Measurements from ENCODE around the gene RGL3. TPM values are rescaled to one million over a fixed set of nuclear protein-coding genes. Genes with fewer than 3 reads are reported as not detected.

The RGL3 gene
- total RNA-seq, 2 donors from 2014 or later, result 125 to 131 TPM

DNA sequence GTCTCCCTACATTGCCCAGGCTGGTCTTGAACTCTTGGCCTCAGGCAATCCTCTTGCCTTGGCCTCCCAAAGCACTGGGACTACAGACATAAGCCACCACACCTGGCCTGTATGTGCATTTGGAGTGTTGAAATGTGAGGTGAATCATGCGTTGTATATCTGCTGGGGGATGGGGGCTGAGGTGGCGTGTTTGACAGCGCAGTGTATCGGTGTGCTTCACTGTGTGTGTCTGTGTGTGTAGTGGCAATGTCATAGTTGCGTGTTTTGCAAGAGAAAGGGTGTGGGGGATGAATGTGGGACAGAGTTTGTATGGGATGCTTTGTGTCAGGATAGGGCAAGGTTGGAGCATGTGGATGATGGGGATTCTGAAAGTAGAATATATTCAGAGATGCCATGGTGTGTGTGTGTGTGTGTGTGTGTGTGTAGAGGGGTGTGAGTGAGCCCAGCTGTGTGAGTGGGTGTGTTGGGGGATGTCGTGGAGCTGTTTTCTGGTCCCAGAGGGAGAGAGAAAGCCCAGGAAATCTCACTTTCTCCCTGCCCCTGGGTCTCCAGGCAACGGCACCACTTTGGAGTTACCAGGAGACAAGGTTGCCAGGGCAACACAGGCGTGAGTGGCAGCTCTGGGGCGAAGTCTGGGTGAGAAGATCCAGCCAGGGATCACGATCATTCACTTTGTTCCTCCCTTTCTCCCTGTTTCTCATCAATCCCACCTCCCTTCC, 45.8 kb downstream of the RGL3 start:
- 35 to 64% methylated on average over 6 to 10 of the region's 10 CpGs for WGBS, 2 experiments (ENCODE audit: insufficient coverage in 1 of 2, insufficient read length in 1 of 2)
- Histone ChIP-seq H3K9me3 (ENCODE audit: control insufficient read depth, low read length) (no peaks in the 10 kb centered on the region), H3K4me3 (ENCODE audit: low read length) (no peak overlapping the region), H3K9ac (ENCODE audit: extremely low read depth, low read length, poor library complexity, severe bottlenecking) (no peak overlapping the region), H3K27me3 (ENCODE audit: control insufficient read depth, insufficient read depth, low read length, poor library complexity, severe bottlenecking) (no peaks in the 10 kb centered on the region), H3K36me3 (ENCODE audit: control insufficient read depth, insufficient read depth, low read length) (peaks cover 9% of the 10 kb centered on the region), H3K4me1 (ENCODE audit: control insufficient read depth, insufficient read depth, low read length) (peaks cover 4% of the 10 kb centered on the region), H3K27ac (ENCODE audit: low read depth, low read length) (peak overlapping the region; percentile 91)
- Mint-ChIP-seq H3K4me3 (no peak overlapping the region), H3K36me3 (ENCODE audit: low read depth) (peaks cover 19% of the 10 kb centered on the region), H3K27ac (peak overlapping the region; percentile 3), H3K9me3 (no peaks in the 10 kb centered on the region), H3K4me1 (no peaks in the 10 kb centered on the region), H3K27me3 (ENCODE audit: insufficient read depth) (no peaks in the 10 kb centered on the region)
- TF ChIP-seq, protein P1, sequence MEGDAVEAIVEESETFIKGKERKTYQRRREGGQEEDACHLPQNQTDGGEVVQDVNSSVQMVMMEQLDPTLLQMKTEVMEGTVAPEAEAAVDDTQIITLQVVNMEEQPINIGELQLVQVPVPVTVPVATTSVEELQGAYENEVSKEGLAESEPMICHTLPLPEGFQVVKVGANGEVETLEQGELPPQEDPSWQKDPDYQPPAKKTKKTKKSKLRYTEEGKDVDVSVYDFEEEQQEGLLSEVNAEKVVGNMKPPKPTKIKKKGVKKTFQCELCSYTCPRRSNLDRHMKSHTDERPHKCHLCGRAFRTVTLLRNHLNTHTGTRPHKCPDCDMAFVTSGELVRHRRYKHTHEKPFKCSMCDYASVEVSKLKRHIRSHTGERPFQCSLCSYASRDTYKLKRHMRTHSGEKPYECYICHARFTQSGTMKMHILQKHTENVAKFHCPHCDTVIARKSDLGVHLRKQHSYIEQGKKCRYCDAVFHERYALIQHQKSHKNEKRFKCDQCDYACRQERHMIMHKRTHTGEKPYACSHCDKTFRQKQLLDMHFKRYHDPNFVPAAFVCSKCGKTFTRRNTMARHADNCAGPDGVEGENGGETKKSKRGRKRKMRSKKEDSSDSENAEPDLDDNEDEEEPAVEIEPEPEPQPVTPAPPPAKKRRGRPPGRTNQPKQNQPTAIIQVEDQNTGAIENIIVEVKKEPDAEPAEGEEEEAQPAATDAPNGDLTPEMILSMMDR (conservative IDR thresholded peaks at IDR 0.05), result no peak
- DNase-seq, result peak; percentile 89

DNA sequence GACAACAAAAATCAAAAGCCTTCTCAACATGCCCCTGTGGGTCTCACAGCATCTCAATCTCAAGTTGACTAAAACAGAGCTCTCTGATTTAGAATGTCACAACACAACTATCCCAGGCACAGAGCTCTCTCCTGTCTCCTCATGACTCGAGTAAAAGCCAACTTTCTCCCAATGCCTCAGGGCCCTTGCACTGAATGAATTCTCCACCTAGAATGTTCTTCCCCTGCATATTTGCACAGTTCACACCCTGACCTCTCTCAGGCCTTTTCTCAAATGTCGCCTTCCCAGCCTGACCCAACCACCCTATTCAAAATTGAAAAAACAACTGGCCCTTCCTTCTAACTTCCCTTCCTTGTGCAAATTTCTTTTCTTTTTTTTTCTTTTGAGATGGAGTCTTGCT, 48.4 kb downstream of the RGL3 start:
- Mint-ChIP-seq H3K4me3 (no peak overlapping the region), H3K9me3 (no peaks in the 10 kb centered on the region), H3K4me1 (no peaks in the 10 kb centered on the region)

DNA sequence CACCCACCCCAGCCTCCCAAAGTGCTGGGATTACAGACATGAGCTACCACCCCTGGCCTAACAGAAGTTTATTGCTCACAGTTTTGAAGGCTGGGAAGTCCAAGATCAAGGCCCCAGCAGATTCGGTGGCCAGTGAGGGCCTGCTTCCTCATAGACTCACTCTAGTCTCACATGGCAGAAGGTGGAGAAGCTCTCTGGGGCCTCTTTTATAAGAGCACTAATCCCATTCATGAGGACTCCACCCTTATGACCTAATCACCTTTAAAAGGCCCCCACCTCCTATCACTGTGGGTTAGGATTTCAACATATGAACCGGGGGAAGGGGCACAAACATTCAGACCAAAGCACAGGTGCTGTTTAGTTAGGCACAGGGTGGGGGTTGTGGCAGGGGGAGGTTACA, 51.6 kb downstream of the RGL3 start:
- Histone ChIP-seq H3K4me3 (ENCODE audit: low read length) (no peak overlapping the region), H3K36me3 (ENCODE audit: control insufficient read depth, insufficient read depth, low read length) (no peaks in the 10 kb centered on the region), H3K27me3 (ENCODE audit: control insufficient read depth, insufficient read depth, low read length, poor library complexity, severe bottlenecking) (no peaks in the 10 kb centered on the region), H3K4me1 (ENCODE audit: control insufficient read depth, insufficient read depth, low read length) (no peaks in the 10 kb centered on the region), H3K9ac (ENCODE audit: extremely low read depth, low read length, poor library complexity, severe bottlenecking) (no peak overlapping the region), H3K9me3 (ENCODE audit: control insufficient read depth, low read length) (no peaks in the 10 kb centered on the region), H3K27ac (ENCODE audit: low read depth, low read length) (no peak overlapping the region)
- TF ChIP-seq, protein P1 (conservative IDR thresholded peaks at IDR 0.05), result no peak
- Mint-ChIP-seq H3K36me3 (ENCODE audit: low read depth) (peaks cover 14% of the 10 kb centered on the region), H3K4me3 (no peak overlapping the region), H3K27me3 (ENCODE audit: insufficient read depth) (no peaks in the 10 kb centered on the region), H3K4me1 (no peaks in the 10 kb centered on the region), H3K27ac (no peak overlapping the region), H3K9me3 (no peaks in the 10 kb centered on the region)
- no peak for DNase-seq
- 86 to 90% methylated on average over 1 to 2 of the region's 2 CpGs for WGBS, 2 experiments (ENCODE audit: insufficient coverage in 1 of 2, insufficient read length in 1 of 2)

More for the DNA sequence above, 48.4 kb downstream of the RGL3 start:
- Histone ChIP-seq H3K9ac (ENCODE audit: extremely low read depth, low read length, poor library complexity, severe bottlenecking) (no peak overlapping the region), H3K27ac (ENCODE audit: low read depth, low read length) (no peak overlapping the region), H3K27me3 (ENCODE audit: control insufficient read depth, insufficient read depth, low read length, poor library complexity, severe bottlenecking) (no peaks in the 10 kb centered on the region), H3K36me3 (ENCODE audit: control insufficient read depth, insufficient read depth, low read length) (no peaks in the 10 kb centered on the region), H3K9me3 (ENCODE audit: control insufficient read depth, low read length) (no peaks in the 10 kb centered on the region), H3K4me1 (ENCODE audit: control insufficient read depth, insufficient read depth, low read length) (peaks cover 4% of the 10 kb centered on the region), H3K4me3 (ENCODE audit: low read length) (no peak overlapping the region)
- Mint-ChIP-seq H3K27me3 (ENCODE audit: insufficient read depth) (no peaks in the 10 kb centered on the region), H3K36me3 (ENCODE audit: low read depth) (peaks cover 14% of the 10 kb centered on the region), H3K27ac (no peak overlapping the region)
- DNase-seq, result no peak
- WGBS, 2 experiments (ENCODE audit: insufficient coverage in 1 of 2, insufficient read length in 1 of 2), result 91 to 94% methylated on average over 2 of the region's 2 CpGs
- TF ChIP-seq, protein P1 (conservative IDR thresholded peaks at IDR 0.05), result no peak
